ENCODE measurements around the gene PTGDR2. TPM values are rescaled to one million over a fixed set of nuclear protein-coding genes. Genes with fewer than 3 reads are reported as not detected.

Gene PTGDR2
- total and polyA plus RNA-seq, 4 donors, result 0.08 to 7.1 (median 0.32) TPM

- Histone ChIP-seq H3K4me1 (ENCODE audit: control insufficient read depth in 4 of 4, insufficient read depth in 4 of 4, low read length in 3 of 4) (peaks cover 0 to 8% (median 4%) of the 10 kb centered on the region in 4 donors), H3K9ac (ENCODE audit: low read depth in 1 of 2, low read length in 2 of 2) (no peak overlapping the region), H3K27ac (ENCODE audit: low read depth in 1 of 2, low read length in 2 of 2) (no peak overlapping the region), H3K4me3 (ENCODE audit: low read depth in 1 of 3, low read length in 3 of 3) (no peak overlapping the region), H3K36me3 (ENCODE audit: control insufficient read depth in 4 of 4, insufficient read depth in 3 of 4, low read depth in 1 of 4, low read length in 3 of 4) (peaks cover 2 to 8% (median 5%) of the 10 kb centered on the region in 4 donors), H3K27me3 (ENCODE audit: control insufficient read depth in 4 of 4, insufficient read depth in 4 of 4, low read length in 3 of 4) (no peaks in the 10 kb centered on the region), H3K9me3 (ENCODE audit: control insufficient read depth in 4 of 4, low read length in 3 of 4) (no peaks in the 10 kb centered on the region)
- no peak for DNase-seq (ENCODE audit: low spot score)
- 90% methylated on average over 13 of the region's 13 CpGs for WGBS
- no peak for TF ChIP-seq TAF1 (conservative IDR thresholded peaks at IDR 0.05)
- TF ChIP-seq HNF4A (conservative IDR thresholded peaks at IDR 0.05), result no peak
- TF ChIP-seq SP1 (IDR thresholded peaks at IDR 0.05), result no peak
- no peak for TF ChIP-seq JUND (IDR thresholded peaks at IDR 0.05)
- no peak for TF ChIP-seq GABPA (IDR thresholded peaks at IDR 0.05 in 1 of 2, conservative IDR thresholded peaks at IDR 0.05 in 1 of 2)
- TF ChIP-seq EGR1 (IDR thresholded peaks at IDR 0.05; ENCODE audit: low read depth in 2 of 2), result no peak
- TF ChIP-seq YY1 (IDR thresholded peaks at IDR 0.05), result no peak
- no peak for TF ChIP-seq FOXA2 (IDR thresholded peaks at IDR 0.05)
- TF ChIP-seq ATF3 (IDR thresholded peaks at IDR 0.05), result no peak
- no peak for TF ChIP-seq REST (IDR thresholded peaks at IDR 0.05)
Observed at GRCh38 chr11:60874421-60875365, 18.9 kb upstream of the PTGDR2 start.

- no peak for DNase-seq (ENCODE audit: low spot score)
- H3K27ac ChIP-seq (ENCODE audit: low read depth in 1 of 2, low read length in 2 of 2), result no peak overlapping the region
Observed at GRCh38 chr11:60873533-60873932, 17.8 kb upstream of the PTGDR2 start.

More at GRCh38 chr11:60873533-60873932, 17.8 kb upstream of the PTGDR2 start:
- 89% methylated on average over 12 of the region's 12 CpGs for WGBS
- Histone ChIP-seq H3K9ac (ENCODE audit: low read depth in 1 of 2, low read length in 2 of 2) (no peak overlapping the region), H3K36me3 (ENCODE audit: control insufficient read depth in 4 of 4, insufficient read depth in 3 of 4, low read depth in 1 of 4, low read length in 3 of 4) (no peaks in the 10 kb centered on the region), H3K27me3 (ENCODE audit: control insufficient read depth in 4 of 4, insufficient read depth in 4 of 4, low read length in 3 of 4) (no peaks in the 10 kb centered on the region), H3K4me3 (ENCODE audit: low read depth in 1 of 3, low read length in 3 of 3) (no peak overlapping the region), H3K9me3 (ENCODE audit: control insufficient read depth in 4 of 4, low read length in 3 of 4) (no peaks in the 10 kb centered on the region), H3K4me1 (ENCODE audit: control insufficient read depth in 4 of 4, insufficient read depth in 4 of 4, low read length in 3 of 4) (peaks cover 0 to 8% (median 4%) of the 10 kb centered on the region in 4 donors)
- TF ChIP-seq MAX (IDR thresholded peaks at IDR 0.05) (no peak), RXRA (IDR thresholded peaks at IDR 0.05) (no peak), ATF3 (IDR thresholded peaks at IDR 0.05) (no peak), SP1 (IDR thresholded peaks at IDR 0.05) (no peak), EGR1 (IDR thresholded peaks at IDR 0.05; ENCODE audit: low read depth in 2 of 2) (no peak), RAD21 (IDR thresholded peaks at IDR 0.05) (no peak), FOXA2 (IDR thresholded peaks at IDR 0.05) (no peak), HNF4G (IDR thresholded peaks at IDR 0.05) (no peak), NR2F2 (IDR thresholded peaks at IDR 0.05) (no peak), HNF4A (conservative IDR thresholded peaks at IDR 0.05) (no peak), CTCF (IDR thresholded peaks at IDR 0.05; ENCODE audit: low read depth, low read length, missing input control) (no peak), YY1 (IDR thresholded peaks at IDR 0.05) (no peak), TAF1 (conservative IDR thresholded peaks at IDR 0.05) (no peak), JUND (IDR thresholded peaks at IDR 0.05) (no peak), ZBTB33 (IDR thresholded peaks at IDR 0.05) (no peak), GABPA (IDR thresholded peaks at IDR 0.05 in 1 of 2, conservative IDR thresholded peaks at IDR 0.05 in 1 of 2) (no peak), FOXA1 (IDR thresholded peaks at IDR 0.05) (no peak)

All from liver (tissue), 9 donors.